ENCODE results near the gene SNX11. TPM values are rescaled to one million over a fixed set of nuclear protein-coding genes. Genes with fewer than 3 reads are reported as not detected.

The SNX11 gene
- polyA plus RNA-seq, 1 experiment = 27.3 TPM

- DNase-seq (ENCODE audit: low read depth) = no peak
- Histone ChIP-seq H3K36me3 (ENCODE audit: control insufficient read depth, insufficient read depth, low read length) (no peaks in the 10 kb centered on the region), H3K27me3 (ENCODE audit: control insufficient read depth, insufficient read depth, low read length) (peaks cover 13% of the 10 kb centered on the region), H3K4me3 (ENCODE audit: low read depth, low read length) (no peak overlapping the region)
- POLR2A ChIA-PET = no interaction called here
- CTCF ChIA-PET = interaction anchor here (0.6 kb wide), 1 partner anchor 87 kb away, joined by 3 read pairs; no protein-coding TSS in a partner anchor
- no peak for TF ChIP-seq CTCF (IDR thresholded peaks at IDR 0.05; ENCODE audit: insufficient read depth, low read depth, low read length)
Observed at GRCh38 chr17:48161127-48161905, 53.8 kb downstream of the SNX11 start.

- CTCF ChIA-PET = interaction anchor here (0.5 to 0.6 kb wide), 3 partner anchors 8 to 429 kb away, joined by 3 read pairs; no protein-coding TSS in a partner anchor
- Histone ChIP-seq H3K36me3 (ENCODE audit: control insufficient read depth, insufficient read depth, low read length) (no peaks in the 10 kb centered on the region), H3K27me3 (ENCODE audit: control insufficient read depth, insufficient read depth, low read length) (peaks cover 15% of the 10 kb centered on the region), H3K4me3 (ENCODE audit: low read depth, low read length) (no peak overlapping the region)
- POLR2A ChIA-PET = no interaction called here
- DNase-seq (ENCODE audit: low read depth) = no peak
- no peak for TF ChIP-seq CTCF (IDR thresholded peaks at IDR 0.05; ENCODE audit: insufficient read depth, low read depth, low read length)
Observed at GRCh38 chr17:48162306-48162934, 54.9 kb downstream of the SNX11 start.

- CTCF ChIA-PET = interaction anchor here (0.5 to 1.0 kb wide), 5 partner anchors 9 to 1954 kb away, joined by 3 to 4 read pairs (median 3); no protein-coding TSS in a partner anchor
Observed at GRCh38 chr17:48162946-48163506, 55.5 kb downstream of the SNX11 start.

GRCh38 chr17:48163809-48164208 is 56.2 kb downstream of the SNX11 start:
- ChIA-PET CTCF (interaction anchor here (1.0 to 1.1 kb wide), 2 partner anchors 11 to 13 kb away, joined by 3 to 4 read pairs; no protein-coding TSS in a partner anchor), POLR2A (no interaction called here)
- no peak; the same call in 1 of the 2 replicates for TF ChIP-seq CTCF (IDR thresholded peaks at IDR 0.05; ENCODE audit: insufficient read depth, low read depth, low read length)
- H3K4me3 ChIP-seq (ENCODE audit: low read depth, low read length) = no peak overlapping the region
- H3K27me3 ChIP-seq (ENCODE audit: control insufficient read depth, insufficient read depth, low read length) = peaks cover 16% of the 10 kb centered on the region
- no peak for DNase-seq (ENCODE audit: low read depth)
- H3K36me3 ChIP-seq (ENCODE audit: control insufficient read depth, insufficient read depth, low read length) = no peaks in the 10 kb centered on the region

More at GRCh38 chr17:48162946-48163506, 55.5 kb downstream of the SNX11 start:
- POLR2A ChIA-PET = no interaction called here
- Histone ChIP-seq H3K27me3 (ENCODE audit: control insufficient read depth, insufficient read depth, low read length) (peaks cover 15% of the 10 kb centered on the region), H3K4me3 (ENCODE audit: low read depth, low read length) (no peak overlapping the region), H3K36me3 (ENCODE audit: control insufficient read depth, insufficient read depth, low read length) (no peaks in the 10 kb centered on the region)
- no peak for TF ChIP-seq CTCF (IDR thresholded peaks at IDR 0.05; ENCODE audit: insufficient read depth, low read depth, low read length)
- no peak for DNase-seq (ENCODE audit: low read depth)

GRCh38 chr17:48169926-48170325 is 62.4 kb downstream of the SNX11 start:
- DNase-seq (ENCODE audit: low read depth) = no peak
- no peak for TF ChIP-seq CTCF (IDR thresholded peaks at IDR 0.05; ENCODE audit: insufficient read depth, low read depth, low read length)
- ChIA-PET CTCF (no interaction called here), POLR2A (no interaction called here)
- no peaks in the 10 kb centered on the region for H3K36me3 ChIP-seq (ENCODE audit: control insufficient read depth, insufficient read depth, low read length)
- peaks cover 17% of the 10 kb centered on the region for H3K27me3 ChIP-seq (ENCODE audit: control insufficient read depth, insufficient read depth, low read length)
- no peak overlapping the region for H3K4me3 ChIP-seq (ENCODE audit: low read depth, low read length)

Data from BJ (cell line).